ENCODE results near the gene ELFN1. TPM values are rescaled to one million over a fixed set of nuclear protein-coding genes. Genes with fewer than 3 reads are reported as not detected.
A peak's percentile ranks its signal among the peaks of the same experiment; 100 is the strongest.

The ELFN1 gene
- total and polyA plus RNA-seq, 9 of the 15 experiments (the other 6 are each of a cell fraction or from before 2014, with no cell fraction given) = 0.04 to 0.64 (median 0.18) TPM; not detected in 2

GRCh38 chr7:1727079-1727478, 57.0 kb downstream of the ELFN1 start:
- H3K4me1 ChIP-seq (replicated peaks in 1 of 2; ENCODE audit: control insufficient read depth in 2 of 2, insufficient read depth in 2 of 2, low read length in 2 of 2) = peaks cover 0 to 22% of the 10 kb centered on the region in 2 experiments; a peak in 1 of 5 replicates
- H4K20me1 ChIP-seq (replicated peaks; ENCODE audit: control insufficient read depth, insufficient read depth, low read length) = 0 out of 2 replicates have a peak, but pooled peaks cover 3% of the 10 kb centered on the region
- H2AFZ ChIP-seq (ENCODE audit: low read depth, low read length) = no peak overlapping the region
- no peaks in the 10 kb centered on the region for H3K9me3 ChIP-seq (replicated peaks; ENCODE audit: control insufficient read depth, insufficient read depth, low read depth, low read length)
- ChIA-PET CTCF (ENCODE audit: low intra/inter-chr PET ratio) (no interaction called here), POLR2A (no interaction called here)
- peaks cover 46 to 73% of the 10 kb centered on the region in 2 experiments for H3K27me3 ChIP-seq (ENCODE audit: control insufficient read depth in 2 of 2, insufficient read depth in 2 of 2, low read length in 2 of 2)
- WGBS (ENCODE audit: insufficient coverage, low coverage, missing lambda C conversion rate) = 8% methylated on average over 2 of the region's 2 CpGs
- TF ChIP-seq RBM25 (IDR thresholded peaks at IDR 0.05; ENCODE audit: low read depth, low read length, severe bottlenecking) (peak; percentile 55), BCOR (IDR thresholded peaks at IDR 0.05) (peak; percentile 52; the same call in 1 of the 2 replicates), MYNN (IDR thresholded peaks at IDR 0.05) (peak; percentile 99), MYNN (CRISPR knock-in tag; IDR thresholded peaks at IDR 0.05) (peak; percentile 90), ARNT (IDR thresholded peaks at IDR 0.05) (no peak), ZNF24 (IDR thresholded peaks at IDR 0.05) (peak; percentile 74)
- H3K36me3 ChIP-seq (ENCODE audit: control insufficient read depth, insufficient read depth, low read length) = no peaks in the 10 kb centered on the region
- in situ Hi-C loops (cut with MboI) (no loop called here), intact Hi-C loops (cut with micrococcal nuclease) (no loop called here)
- H3K4me2 ChIP-seq (ENCODE audit: insufficient read depth, low read length) = no peak overlapping the region
- DNase-seq (ENCODE audit: extremely low read depth in 1 of 4, low spot score in 3 of 4) (no peak), ATAC-seq (no peak), FAIRE-seq (no peak)
- H3K27ac ChIP-seq (ENCODE audit: extremely low read depth, low read depth, low read length) = no peak overlapping the region
- no peak overlapping the region for H3K4me3 ChIP-seq
- no peaks in the 10 kb centered on the region for H3K79me2 ChIP-seq (ENCODE audit: control insufficient read depth, insufficient read depth, low read length)
- no peak overlapping the region for H3K9ac ChIP-seq (ENCODE audit: insufficient read depth in 1 of 2, low read depth in 2 of 2, low read length in 2 of 2)
- no TSS peak for BruUV-seq (replicated peaks)
- H3K9me1 ChIP-seq (ENCODE audit: control insufficient read depth, insufficient read depth, low read length) = no peaks in the 10 kb centered on the region

- in situ Hi-C loops (cut with MboI) (no loop called here), intact Hi-C loops (cut with micrococcal nuclease) (no loop called here)
- H3K4me3 ChIP-seq = no peak overlapping the region
- peaks cover 0 to 22% of the 10 kb centered on the region in 2 experiments; a peak in 1 of 5 replicates for H3K4me1 ChIP-seq (replicated peaks in 1 of 2; ENCODE audit: control insufficient read depth in 2 of 2, insufficient read depth in 2 of 2, low read length in 2 of 2)
- H3K9me1 ChIP-seq (ENCODE audit: control insufficient read depth, insufficient read depth, low read length) = no peaks in the 10 kb centered on the region
- FAIRE-seq (no peak), DNase-seq (ENCODE audit: extremely low read depth in 1 of 4, low spot score in 3 of 4) (no peak), ATAC-seq (peak; percentile 20; the same call in 1 of the 3 replicates)
- no peak overlapping the region for H2AFZ ChIP-seq (ENCODE audit: low read depth, low read length)
- no peak overlapping the region for H3K9ac ChIP-seq (ENCODE audit: insufficient read depth in 1 of 2, low read depth in 2 of 2, low read length in 2 of 2)
- POLR2A ChIA-PET = no interaction called here
- BruUV-seq (replicated peaks) = no TSS peak
- 2% methylated on average over 14 of the region's 15 CpGs for WGBS (ENCODE audit: insufficient coverage, low coverage, missing lambda C conversion rate)
- H3K36me3 ChIP-seq (ENCODE audit: control insufficient read depth, insufficient read depth, low read length) = no peaks in the 10 kb centered on the region
- H4K20me1 ChIP-seq (replicated peaks; ENCODE audit: control insufficient read depth, insufficient read depth, low read length) = 0 out of 2 replicates have a peak, but pooled peaks cover 3% of the 10 kb centered on the region
- CTCF ChIA-PET (ENCODE audit: low intra/inter-chr PET ratio) = no interaction called here
- H3K27me3 ChIP-seq (ENCODE audit: control insufficient read depth in 2 of 2, insufficient read depth in 2 of 2, low read length in 2 of 2) = peaks cover 51 to 82% of the 10 kb centered on the region in 2 experiments
- H3K79me2 ChIP-seq (ENCODE audit: control insufficient read depth, insufficient read depth, low read length) = no peaks in the 10 kb centered on the region
- no peak overlapping the region for H3K4me2 ChIP-seq (ENCODE audit: insufficient read depth, low read length)
- no peak overlapping the region for H3K27ac ChIP-seq (ENCODE audit: extremely low read depth, low read depth, low read length)
- TF ChIP-seq CAMTA2 (CRISPR knock-in tag; conservative IDR thresholded peaks at IDR 0.05) = no peak
- 0 out of 2 replicates have a peak, but pooled peaks have one; percentile 40 for TF ChIP-seq ZNF121 (CRISPR knock-in tag; conservative IDR thresholded peaks at IDR 0.05)
- H3K9me3 ChIP-seq (replicated peaks; ENCODE audit: control insufficient read depth, insufficient read depth, low read depth, low read length) = no peaks in the 10 kb centered on the region
Observed at GRCh38 chr7:1727812-1728570, 57.9 kb downstream of the ELFN1 start.
